Activated CD4-positive, alpha-beta T cell treated with anti-CD3 and anti-CD28 coated beads, Interleukin-2, amount 50 U/mL, for 24 hours (primary cell): Measurements from ENCODE around the gene TTLL10.

Source experiments
- DNase-seq, 2 donors: peaks; one replicate each; pipeline ENCODE4 v3.0.0-alpha.2; 2020; ENCODE audit warnings: low read depth in 1 of 2, low spot score in 1 of 2

The TTLL10 gene

DNA sequence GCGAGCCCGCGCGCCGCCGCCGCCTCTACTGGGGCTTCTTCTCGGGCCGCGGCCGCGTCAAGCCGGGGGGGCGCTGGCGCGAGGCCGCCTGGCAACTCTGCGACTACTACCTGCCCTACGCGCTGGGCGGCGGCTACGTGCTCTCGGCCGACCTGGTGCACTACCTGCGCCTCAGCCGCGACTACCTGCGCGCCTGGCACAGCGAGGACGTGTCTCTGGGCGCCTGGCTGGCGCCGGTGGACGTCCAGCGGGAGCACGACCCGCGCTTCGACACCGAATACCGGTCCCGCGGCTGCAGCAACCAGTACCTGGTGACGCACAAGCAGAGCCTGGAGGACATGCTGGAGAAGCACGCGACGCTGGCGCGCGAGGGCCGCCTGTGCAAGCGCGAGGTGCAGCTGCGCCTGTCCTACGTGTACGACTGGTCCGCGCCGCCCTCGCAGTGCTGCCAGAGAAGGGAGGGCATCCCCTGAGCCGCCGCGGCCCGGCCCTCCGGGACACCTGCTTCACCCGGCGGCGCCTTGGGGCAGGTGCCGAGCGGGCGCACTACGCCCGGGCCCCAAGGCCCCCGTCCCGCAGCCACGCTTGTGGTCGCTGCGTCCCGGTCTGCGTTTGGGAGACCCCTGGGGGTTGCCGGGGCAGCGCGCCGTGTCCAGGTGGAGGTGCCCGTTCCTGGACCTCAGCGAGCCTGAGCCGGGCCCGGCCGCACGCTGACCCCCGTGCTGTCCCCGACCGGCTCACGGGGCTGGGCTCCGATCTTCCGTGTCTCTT, 59.3 kb downstream of the TTLL10 start:
- no peak for DNase-seq

GRCh38 chr1:1233567-1233892, 59.9 kb downstream of the TTLL10 start:
- no peak for DNase-seq

DNA sequence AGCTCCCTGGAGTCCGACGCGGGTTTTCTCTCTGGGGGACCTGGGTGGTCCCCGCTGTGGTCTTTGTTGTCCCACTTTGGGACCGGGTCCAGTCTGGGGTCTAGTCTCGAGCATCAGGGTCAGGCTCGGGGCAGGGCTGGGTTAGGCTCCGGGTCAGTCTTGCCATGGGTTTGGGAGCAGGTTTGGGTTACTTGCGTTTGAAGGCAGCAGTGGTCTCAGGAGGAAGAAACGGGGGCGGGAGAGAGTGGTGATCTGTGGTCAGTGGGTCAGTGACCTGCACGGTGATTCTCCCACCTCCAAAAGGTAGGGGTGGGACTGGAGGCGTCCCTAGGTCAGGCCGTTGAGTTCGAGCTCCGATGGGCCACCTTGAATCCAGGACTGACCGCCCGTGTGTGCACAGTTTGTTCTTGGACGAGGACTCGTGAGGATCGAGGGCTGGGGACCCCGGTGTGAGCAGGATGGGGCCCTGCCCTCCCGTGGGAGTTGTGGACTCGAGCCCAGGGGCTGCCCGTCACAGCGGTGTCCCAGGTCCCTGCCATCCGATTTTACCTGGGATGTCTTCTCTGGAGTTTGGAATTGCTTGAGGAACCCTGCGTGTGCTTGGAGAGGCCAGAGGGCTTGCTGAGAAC, 60.6 kb downstream of the TTLL10 start:
- no peak for DNase-seq

GRCh38 chr1:1235016-1235744, 61.5 kb downstream of the TTLL10 start:
- DNase-seq = no peak

DNA sequence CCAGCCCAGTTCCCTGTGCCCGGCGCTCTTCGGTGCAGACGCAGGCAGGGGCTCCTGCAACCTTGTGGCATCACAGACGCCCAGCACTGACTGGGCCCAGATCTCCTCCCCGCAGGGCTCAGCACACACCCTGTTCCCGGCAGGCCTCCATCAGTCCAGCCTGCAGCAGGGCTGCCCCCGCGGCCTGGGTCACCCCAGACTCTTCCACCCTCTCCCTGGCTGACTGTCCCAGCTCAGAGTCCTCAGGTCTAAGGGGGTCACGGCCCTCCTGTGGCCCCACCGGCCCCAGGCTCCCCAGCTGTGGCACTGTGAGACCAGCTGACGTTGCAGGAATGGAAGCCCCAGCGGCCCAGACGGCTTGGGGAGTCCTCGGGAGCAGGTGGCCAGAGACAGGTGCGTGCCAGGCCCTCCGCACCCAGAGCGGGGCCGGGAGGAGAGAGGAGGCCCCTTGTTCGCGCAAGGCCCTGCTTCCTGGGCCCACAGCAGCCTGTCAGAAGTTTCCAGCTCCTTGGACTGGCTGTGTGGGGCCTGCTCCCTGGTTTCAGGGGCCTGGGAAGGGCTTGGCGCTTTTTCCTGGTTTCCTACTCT, 62.6 kb downstream of the TTLL10 start:
- no peak for DNase-seq

- DNase-seq = no peak
These were observed 63.5 kb downstream of the TTLL10 start for GRCh38 chr1:1236945-1237873.

GRCh38 chr1:1237874-1238701, 64.4 kb downstream of the TTLL10 start:
- no peak for DNase-seq

GRCh38 chr1:1238702-1239178, 65.1 kb downstream of the TTLL10 start:
- no peak for DNase-seq

DNA sequence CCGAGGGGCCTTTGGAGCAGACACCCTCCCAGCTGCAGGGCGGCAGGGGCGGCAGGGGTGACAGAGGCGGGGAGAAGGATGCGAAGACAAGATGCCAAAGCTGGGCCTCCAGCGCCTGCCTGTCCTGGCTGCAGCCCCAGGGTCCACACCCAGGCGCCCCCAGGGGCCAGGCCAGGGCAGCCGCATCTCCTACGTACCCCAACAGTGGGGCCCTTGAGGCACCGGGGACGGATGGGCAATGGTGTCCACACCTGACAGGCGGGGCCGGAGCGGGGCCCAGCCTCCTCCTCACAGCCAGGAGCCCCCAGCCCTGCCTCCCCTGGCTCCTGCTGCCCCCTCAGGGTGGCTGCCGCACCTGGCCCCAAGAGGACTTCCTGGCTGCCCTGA, 65.5 kb downstream of the TTLL10 start:
- no peak for DNase-seq

DNA sequence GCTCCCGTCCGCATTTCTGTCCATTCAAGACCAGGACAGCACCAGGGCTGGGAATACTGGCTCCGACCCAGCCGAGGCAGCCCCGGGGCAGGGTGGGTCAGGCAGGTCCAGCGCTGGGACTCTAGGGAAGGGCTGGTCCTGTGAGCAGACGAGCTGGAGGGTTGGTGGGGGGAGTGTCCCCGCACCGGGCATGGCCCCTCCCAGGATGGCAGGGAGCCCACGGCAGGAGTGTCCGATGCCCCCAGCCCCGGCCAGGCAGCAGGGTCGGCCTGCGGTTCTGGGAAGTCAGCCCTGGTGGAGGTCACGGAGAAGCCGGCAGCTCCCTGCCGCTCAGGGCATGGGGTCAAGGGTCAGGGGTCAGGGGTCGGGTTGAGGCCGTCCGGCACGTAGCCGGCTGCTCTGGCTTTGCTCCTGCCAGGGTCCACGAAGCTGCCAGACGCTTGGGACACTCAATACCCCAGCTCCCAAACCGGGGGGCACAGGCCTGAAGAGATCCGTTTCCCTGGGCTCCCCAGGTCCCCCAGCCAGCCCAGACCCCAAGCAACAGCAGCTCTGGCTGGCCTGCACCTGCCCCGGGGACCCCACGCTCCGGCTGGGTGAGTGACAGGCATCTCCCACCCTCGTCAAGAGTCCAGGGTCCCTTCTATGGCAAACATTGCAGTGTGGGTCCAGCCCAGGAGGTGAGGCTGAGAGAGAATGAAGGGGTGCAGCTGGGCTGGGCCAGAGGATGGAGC, 66.1 kb downstream of the TTLL10 start:
- DNase-seq = no peak

GRCh38 chr1:1240348-1240732, 66.7 kb downstream of the TTLL10 start:
- DNase-seq = no peak

DNA sequence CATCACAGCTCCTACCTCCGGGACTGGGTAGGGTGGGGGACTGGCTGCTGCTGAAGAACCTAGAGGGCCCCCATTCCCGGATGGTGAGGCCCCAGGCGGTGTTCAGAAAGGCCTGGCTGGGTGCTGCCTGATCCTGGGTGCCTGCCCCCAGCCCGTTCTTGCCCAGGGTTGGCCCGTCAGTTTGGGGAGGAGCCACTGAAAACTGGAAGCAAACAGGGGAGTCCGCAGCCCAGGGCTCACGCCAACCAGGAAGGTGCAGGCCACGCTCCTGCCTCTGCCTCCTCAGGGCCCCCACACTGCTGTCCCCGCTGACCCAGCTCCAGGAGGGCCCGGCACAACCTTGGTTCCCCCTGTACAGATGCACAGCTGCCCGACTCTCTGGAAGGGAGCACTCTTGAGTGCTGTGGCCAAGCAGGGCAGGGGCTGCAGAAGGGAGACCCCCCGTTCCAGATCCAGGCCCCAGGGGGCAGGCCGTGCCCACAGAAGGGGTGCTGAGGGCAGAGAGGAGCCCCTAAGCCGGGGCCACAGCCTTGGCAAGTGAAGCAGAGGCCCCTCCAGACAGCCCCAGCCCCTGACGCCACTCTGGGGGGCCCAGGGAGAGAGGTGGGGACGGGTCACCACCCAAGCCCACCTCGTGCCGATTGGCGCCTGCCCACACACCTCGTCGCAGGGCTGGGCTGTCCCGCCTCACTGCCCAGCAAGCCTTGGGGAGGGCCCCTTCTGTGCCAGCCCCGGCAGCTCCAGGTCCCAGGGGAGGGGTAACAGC, 67.3 kb downstream of the TTLL10 start:
- DNase-seq = no peak

GRCh38 chr1:1241588-1242219, 68.0 kb downstream of the TTLL10 start:
- no peak for DNase-seq

DNA sequence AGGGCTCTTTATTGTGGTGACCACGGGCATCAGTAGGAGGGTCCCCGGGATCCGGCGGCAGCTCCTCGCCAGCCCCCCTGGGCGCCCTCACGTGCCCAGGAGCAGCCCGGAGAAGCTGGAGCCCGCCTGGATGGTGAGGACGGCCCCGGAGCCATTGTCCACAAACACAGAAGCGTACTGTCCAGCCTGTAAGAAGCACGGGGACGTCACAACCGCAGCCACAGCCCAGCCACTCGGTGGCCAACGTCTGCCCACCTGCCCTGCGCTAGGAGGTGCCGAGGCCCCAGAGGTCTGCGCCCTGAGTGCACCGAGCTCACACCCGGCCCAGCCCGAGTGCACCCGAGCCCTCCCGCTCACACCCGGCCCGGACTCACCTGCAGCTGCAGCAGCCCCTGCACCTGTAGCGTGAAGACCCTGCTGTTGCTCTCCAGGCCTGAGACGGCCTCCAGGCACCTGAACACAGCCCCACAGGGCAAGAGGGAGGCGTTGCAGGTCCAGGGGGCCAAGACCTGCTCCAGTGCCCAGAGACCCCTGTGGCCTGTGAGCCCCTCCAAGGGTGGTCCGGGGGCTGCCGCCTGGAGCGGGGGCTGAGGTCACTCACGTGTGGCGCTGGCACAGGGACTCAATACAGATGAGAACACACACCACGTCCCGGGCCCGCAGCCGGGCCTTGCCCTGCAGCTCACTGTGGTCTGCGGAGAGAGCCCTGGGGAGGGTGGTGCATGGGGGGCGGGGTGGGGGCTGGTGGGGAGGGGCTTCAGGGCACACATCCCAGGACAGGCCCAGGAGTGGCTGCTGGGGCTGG, 69.0 kb downstream of the TTLL10 start:
- no peak for DNase-seq

DNA sequence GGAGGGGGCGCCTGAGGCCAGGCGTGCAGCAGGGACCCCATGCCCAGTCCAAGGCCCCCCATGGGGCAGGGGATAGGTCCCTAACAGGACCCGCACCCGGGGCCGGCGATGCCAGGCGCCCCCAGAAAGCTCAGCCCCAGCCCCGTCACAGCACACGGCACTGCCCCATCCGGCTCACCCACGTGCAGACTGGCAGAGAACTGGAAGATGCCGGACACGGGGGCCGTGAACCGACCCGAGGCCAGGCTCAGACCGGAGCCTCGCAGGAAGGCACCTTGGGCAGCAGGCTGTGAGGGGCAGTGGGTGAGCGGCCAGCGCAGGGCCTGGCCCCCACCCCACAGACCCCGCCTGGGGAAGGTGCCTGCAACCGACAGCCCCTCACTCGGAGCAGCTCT, 69.6 kb downstream of the TTLL10 start:
- no peak for DNase-seq

- DNase-seq = no peak
These were observed 70.1 kb downstream of the TTLL10 start for GRCh38 chr1:1243807-1244191.

- no peak for DNase-seq
These were observed 70.6 kb downstream of the TTLL10 start for GRCh38 chr1:1244192-1244811.
